ENCODE results near the gene CCHCR1.

- TF ChIP-seq CTCF (IDR thresholded peaks at IDR 0.05), result no peak
- TF ChIP-seq MAX (IDR thresholded peaks at IDR 0.05), result no peak
- TF ChIP-seq POLR2A (IDR thresholded peaks at IDR 0.05; ENCODE audit: low read length), result no peak
- TF ChIP-seq SMC3 (IDR thresholded peaks at IDR 0.05), result no peak
- no peak for TF ChIP-seq EP300 (IDR thresholded peaks at IDR 0.05)
- TF ChIP-seq MYC (IDR thresholded peaks at IDR 0.05; ENCODE audit: borderline replicate concordance, low read length), result no peak
- TF ChIP-seq NFE2L2 (conservative IDR thresholded peaks at IDR 0.05; ENCODE audit: low read length), result no peak
- TF ChIP-seq RCOR1 (IDR thresholded peaks at IDR 0.05; ENCODE audit: low read depth, low read length), result no peak
- TF ChIP-seq EHF (CRISPR knock-in tag; IDR thresholded peaks at IDR 0.05), result no peak
- TF ChIP-seq REST (IDR thresholded peaks at IDR 0.05), result no peak
- no peak for TF ChIP-seq RFX5 (IDR thresholded peaks at IDR 0.05)
- TF ChIP-seq NR3C1 (IDR thresholded peaks at IDR 0.05), result no peak
- TF ChIP-seq KDM1A (IDR thresholded peaks at IDR 0.05; ENCODE audit: low read depth), result no peak
- TF ChIP-seq RNF2 (IDR thresholded peaks at IDR 0.05; ENCODE audit: borderline replicate concordance, low read depth), result no peak
Measured at GRCh38 chr6:31118178-31118577, 39.4 kb downstream of the CCHCR1 start.
